ENCODE measurements around the gene GJB4.
"Not testable (repeated sequence)": the region's sequence is repeated elsewhere in the genome, so short reads cannot be mapped to it uniquely, and the experiment has no call there.

GRCh38 chr1:34810781-34811180 is 51.2 kb downstream of the GJB4 start:
- not testable (repeated sequence) for TF ChIP-seq POLR2A, TAF1 (IDR thresholded peaks at IDR 0.05; ENCODE audit: low read depth, low read length)

Measured in GM12891 (cell line).